Aorta (tissue), 5 donors: Measurements from ENCODE around the gene GABRG3. TPM values are rescaled to one million over a fixed set of nuclear protein-coding genes. Genes with fewer than 3 reads are reported as not detected.
"Not testable (repeated sequence)": the region's sequence is repeated elsewhere in the genome, so short reads cannot be mapped to it uniquely, and the experiment has no call there.

Experiments
- ATAC-seq: fragments of 200-7000 bp; cut with Tn5 transposase; one replicate; pipeline ENCODE4 v1.9.1; 2022; ENCODE audit warnings: moderate library complexity; ENCODE audit not compliant: low FRiP score
- DNase-seq, 2 donors: peaks; one replicate each; pipeline ENCODE4 v3.0.0-alpha.2; 2020
- H3K27ac ChIP-seq, 2 donors: one replicate each; pipeline ENCODE4 v1.5.1; 2013; ENCODE audit warnings: low read length in 2 of 2, mild to moderate bottlenecking in 2 of 2, moderate library complexity in 2 of 2, control low read depth in 1 of 2, inconsistent platforms in 1 of 2, low read depth in 1 of 2
- H3K27me3 ChIP-seq, 2 donors: one replicate each; pipeline ENCODE4 v1.6.1; 2013; ENCODE audit warnings: control low read depth in 1 of 2, low read length in 1 of 2, mild to moderate bottlenecking in 1 of 2, moderate library complexity in 1 of 2; ENCODE audit not compliant: insufficient read depth in 2 of 2, control insufficient read depth in 1 of 2
- H3K36me3 ChIP-seq, 2 donors: one replicate each; pipeline ENCODE4 v1.6.1; 2013; ENCODE audit warnings: control low read depth in 1 of 2, low read length in 1 of 2, mild to moderate bottlenecking in 1 of 2; ENCODE audit not compliant: insufficient read depth in 2 of 2, control insufficient read depth in 1 of 2
- H3K4me1 ChIP-seq, 2 donors: one replicate each; pipeline ENCODE4 v1.6.1; 2013; ENCODE audit warnings: low read length in 2 of 2, control low read depth in 1 of 2, mild to moderate bottlenecking in 1 of 2, moderate library complexity in 1 of 2; ENCODE audit not compliant: insufficient read depth in 2 of 2, control insufficient read depth in 1 of 2
- H3K4me3 ChIP-seq, 2 donors: one replicate each; pipeline ENCODE4 v1.5.1; 2013; ENCODE audit warnings: low read length in 2 of 2, control low read depth in 1 of 2, mild to moderate bottlenecking in 1 of 2
- H3K9me3 ChIP-seq: one replicate; pipeline ENCODE4 v1.6.1; 2013; ENCODE audit warnings: mild to moderate bottlenecking, low read length; ENCODE audit not compliant: control insufficient read depth
- whole genome bisulfite sequencing, 2 donors: extraction: QIAGEN DNeasy Blood & Tissue Kit; methylation state at CpG; one replicate each; pipeline ENCODE4 v1.1.7; 2013; 5-methylcytosine and 5-hydroxymethylcytosine counted together
- intact Hi-C, 2 donors: fragments of 100-400 bp; cut with DNase I; formaldehyde crosslinking; loops; one replicate each; pipeline versions ENCODE4 v1.14.2 to v1.15.0; 2022
- polyA plus RNA-seq, 2 donors: library from polyadenylated mRNA; stranded (reverse); fragments of 200-250 nt; gene quantifications; one replicate each; pipeline ENCODE4 v1.2.3, GENCODE V29; 2013
- total RNA-seq, 2 donors: library from RNA; stranded (reverse); fragmentation: NEBNext Ultra II Directional; extraction: Animal tissue kit (Norgen Biotek cat#: 25700); gene quantifications; one replicate each; pipeline ENCODE4 v1.2.1, GENCODE V29; 2021
- donor health status: healthy with polysubstance abuse.
- donor health status: Bipolar disorder and iron deficiency.
- donor health status: DM: no; HTN: no; CAD: no.
- donor health status: DM: no; HTN: no; CAD: no.
- donor health status: DM: yes; HTN: yes; CAD: no.

Gene GABRG3
- total and polyA plus RNA-seq, 4 donors, result not detected

GRCh38 chr15:27358751-27359434 lies 387.9 kb downstream of the GABRG3 start:
- 19 to 21% methylated on average over 19 of the region's 19 CpGs for WGBS, 2 donors
- Histone ChIP-seq H3K27me3 (no peaks in the 10 kb centered on the region), H3K4me1 (no peaks in the 10 kb centered on the region), H3K4me3 (no peak overlapping the region), H3K9me3 (peaks cover 1% of the 10 kb centered on the region), H3K27ac (no peak overlapping the region), H3K36me3 (no peaks in the 10 kb centered on the region)
- intact Hi-C loops, result no loop called here
- ATAC-seq (no peak), DNase-seq (no peak)

- no peaks in the 10 kb centered on the region for H3K27me3 ChIP-seq
- WGBS, 2 donors, result 75 to 80% methylated on average over 7 of the region's 7 CpGs
- no peaks in the 10 kb centered on the region for H3K36me3 ChIP-seq
- H3K9me3 ChIP-seq, result no peaks in the 10 kb centered on the region
- intact Hi-C loops, result no loop called here
- DNase-seq (no peak), ATAC-seq (no peak)
- no peak overlapping the region for H3K4me3 ChIP-seq
- no peak overlapping the region for H3K27ac ChIP-seq
- no peaks in the 10 kb centered on the region for H3K4me1 ChIP-seq
Measured at GRCh38 chr15:27359586-27359985, 388.6 kb downstream of the GABRG3 start.

- intact Hi-C loops, result no loop called here
- WGBS, 2 donors, result 79 to 84% methylated on average over 7 of the region's 7 CpGs
Measured at GRCh38 chr15:27360316-27360715, 389.3 kb downstream of the GABRG3 start.

GRCh38 chr15:27361438-27361837 lies 390.5 kb downstream of the GABRG3 start:
- no peak for DNase-seq

More at GRCh38 chr15:27360316-27360715, 389.3 kb downstream of the GABRG3 start:
- Histone ChIP-seq H3K27ac (no peak overlapping the region), H3K4me1 (no peaks in the 10 kb centered on the region), H3K27me3 (no peaks in the 10 kb centered on the region), H3K36me3 (no peaks in the 10 kb centered on the region), H3K4me3 (no peak overlapping the region), H3K9me3 (no peaks in the 10 kb centered on the region)
- DNase-seq, result no peak
- ATAC-seq, result no peak

GRCh38 chr15:27365456-27365855 lies 394.5 kb downstream of the GABRG3 start:
- no peaks in the 10 kb centered on the region for H3K27me3 ChIP-seq
- ATAC-seq (no peak), DNase-seq (no peak)
- no peaks in the 10 kb centered on the region for H3K9me3 ChIP-seq
- 75 to 77% methylated on average over 2 of the region's 2 CpGs for WGBS, 2 donors
- no peaks in the 10 kb centered on the region for H3K36me3 ChIP-seq
- intact Hi-C loops, result no loop called here
- H3K4me1 ChIP-seq, result no peaks in the 10 kb centered on the region
- no peak overlapping the region for H3K27ac ChIP-seq
- no peak overlapping the region for H3K4me3 ChIP-seq

More at GRCh38 chr15:27361438-27361837, 390.5 kb downstream of the GABRG3 start:
- Histone ChIP-seq H3K27ac (no peak overlapping the region), H3K4me3 (no peak overlapping the region), H3K36me3 (no peaks in the 10 kb centered on the region), H3K9me3 (no peaks in the 10 kb centered on the region), H3K27me3 (no peaks in the 10 kb centered on the region), H3K4me1 (no peaks in the 10 kb centered on the region)
- ATAC-seq, result no peak
- intact Hi-C loops, result no loop called here
- 39% methylated on average over 5 of the region's 5 CpGs for WGBS, 2 donors

- 64 to 72% methylated on average over 2 of the region's 2 CpGs for WGBS, 2 donors
- H3K27ac ChIP-seq, H3K27me3 ChIP-seq, DNase-seq, intact Hi-C loops, H3K9me3 ChIP-seq, ATAC-seq, H3K4me1 ChIP-seq, H3K36me3 ChIP-seq, H3K4me3 ChIP-seq: not testable (repeated sequence)
Measured at GRCh38 chr15:27377391-27377790, 406.4 kb downstream of the GABRG3 start.

GRCh38 chr15:27382361-27383025 lies 411.5 kb downstream of the GABRG3 start:
- 6 to 12% methylated on average over 8 of the region's 8 CpGs for WGBS, 2 donors
- H3K27me3 ChIP-seq, result no peaks in the 10 kb centered on the region

GRCh38 chr15:27383726-27384125 lies 412.7 kb downstream of the GABRG3 start:
- WGBS, 2 donors, result 25 to 37% methylated on average over 4 of the region's 4 CpGs
- no peaks in the 10 kb centered on the region for H3K36me3 ChIP-seq

More at GRCh38 chr15:27382361-27383025, 411.5 kb downstream of the GABRG3 start:
- DNase-seq (no peak), ATAC-seq (no peak)
- no peaks in the 10 kb centered on the region for H3K36me3 ChIP-seq
- intact Hi-C loops, result no loop called here
- H3K4me1 ChIP-seq, result no peaks in the 10 kb centered on the region
- no peak overlapping the region for H3K27ac ChIP-seq
- H3K9me3 ChIP-seq, result peaks cover 2% of the 10 kb centered on the region
- no peak overlapping the region for H3K4me3 ChIP-seq

GRCh38 chr15:27392163-27392562 lies 421.2 kb downstream of the GABRG3 start:
- whole genome bisulfite sequencing, 2 donors, result 71 to 72% methylated on average over 3 of the region's 3 CpGs
- intact Hi-C loops, result no loop called here

More at GRCh38 chr15:27383726-27384125, 412.7 kb downstream of the GABRG3 start:
- peaks cover 4% of the 10 kb centered on the region for H3K9me3 ChIP-seq
- no peak overlapping the region for H3K27ac ChIP-seq
- H3K4me1 ChIP-seq, result no peaks in the 10 kb centered on the region
- no peaks in the 10 kb centered on the region for H3K27me3 ChIP-seq
- DNase-seq, result no peak
- no peak for ATAC-seq
- no peak overlapping the region for H3K4me3 ChIP-seq
- intact Hi-C loops, result no loop called here

More at GRCh38 chr15:27392163-27392562, 421.2 kb downstream of the GABRG3 start:
- H3K27ac ChIP-seq, result no peak overlapping the region
- ATAC-seq, result no peak
- H3K4me3 ChIP-seq, result no peak overlapping the region
- H3K9me3 ChIP-seq, result peaks cover 2% of the 10 kb centered on the region
- no peaks in the 10 kb centered on the region for H3K4me1 ChIP-seq
- no peaks in the 10 kb centered on the region for H3K36me3 ChIP-seq
- H3K27me3 ChIP-seq, result no peaks in the 10 kb centered on the region
- DNase-seq, result no peak
